ENCODE data around the gene TRPM6.
A peak's percentile ranks its signal among the peaks of the same experiment; 100 is the strongest.
"Not testable (repeated sequence)": the region's sequence is repeated elsewhere in the genome, so short reads cannot be mapped to it uniquely, and the experiment has no call there.

The TRPM6 gene

GRCh38 chr9:74858751-74859414, 28.8 kb downstream of the TRPM6 start:
- FAIRE-seq (no peak), DNase-seq (ENCODE audit: insufficient read length, low spot score) (no peak)

DNA sequence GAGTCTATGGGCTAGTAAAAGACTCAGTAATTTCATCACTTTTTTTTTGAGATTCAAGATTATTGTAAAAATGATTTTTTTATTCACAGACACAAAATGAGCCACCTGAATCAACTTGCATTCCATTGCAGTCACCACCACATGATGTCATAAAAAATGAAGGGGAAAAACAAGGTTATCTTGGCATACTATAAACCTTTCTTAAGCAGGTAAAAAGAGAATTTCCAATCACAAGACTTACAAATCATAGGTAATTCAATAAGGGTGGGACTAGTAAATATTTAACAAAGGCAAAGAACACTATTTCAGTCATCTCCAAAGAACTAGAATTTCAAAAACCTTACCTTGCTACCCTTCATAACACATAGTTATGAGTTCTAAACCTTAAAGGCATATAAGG, 30.7 kb downstream of the TRPM6 start:
- FAIRE-seq (no peak), DNase-seq (ENCODE audit: insufficient read length, low spot score) (no peak)

DNA sequence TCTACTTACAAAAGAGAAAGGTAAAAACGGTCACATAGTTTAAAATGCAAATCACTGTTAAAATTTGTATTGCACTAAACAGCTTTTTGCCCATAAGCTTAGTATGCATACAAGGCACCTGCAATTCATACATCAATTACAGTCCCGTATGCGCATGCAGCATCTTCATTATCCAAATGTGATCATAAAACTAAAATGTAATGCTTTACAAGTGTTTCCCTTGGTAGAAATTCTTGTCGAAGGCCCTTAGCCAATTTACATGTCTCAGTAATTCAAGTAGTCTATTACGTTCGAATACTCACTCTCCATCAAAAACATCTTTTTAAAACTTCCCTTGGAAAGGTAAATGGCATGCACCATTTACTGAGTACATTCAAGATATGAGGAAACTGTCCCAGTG, 32.6 kb downstream of the TRPM6 start:
- DNase-seq (ENCODE audit: insufficient read length, low spot score) (no peak), FAIRE-seq (no peak)

- DNase-seq (ENCODE audit: insufficient read length, low spot score); FAIRE-seq: not testable (repeated sequence)
Measured at GRCh38 chr9:74853024-74853423, 34.7 kb downstream of the TRPM6 start.

DNA sequence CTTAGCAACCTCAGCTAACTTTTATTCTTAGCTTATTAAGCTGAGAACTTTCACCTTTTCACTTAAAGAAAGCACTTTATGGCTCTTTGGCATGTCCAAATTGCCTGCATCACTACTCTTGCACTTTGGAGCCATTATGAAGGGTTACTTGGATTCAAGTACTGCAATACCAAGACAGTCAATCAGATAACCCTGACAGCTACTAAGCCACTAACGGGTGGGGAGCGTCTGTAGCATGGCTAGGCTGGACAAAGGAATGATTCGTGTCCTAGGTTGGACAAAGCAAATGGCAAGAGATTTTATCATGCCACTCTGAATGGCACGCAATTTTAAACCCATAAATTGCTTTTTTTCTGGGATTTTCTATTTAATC, 39.6 kb downstream of the TRPM6 start:
- no peak for FAIRE-seq
- DNase-seq (ENCODE audit: insufficient read length, low spot score): no peak

DNA sequence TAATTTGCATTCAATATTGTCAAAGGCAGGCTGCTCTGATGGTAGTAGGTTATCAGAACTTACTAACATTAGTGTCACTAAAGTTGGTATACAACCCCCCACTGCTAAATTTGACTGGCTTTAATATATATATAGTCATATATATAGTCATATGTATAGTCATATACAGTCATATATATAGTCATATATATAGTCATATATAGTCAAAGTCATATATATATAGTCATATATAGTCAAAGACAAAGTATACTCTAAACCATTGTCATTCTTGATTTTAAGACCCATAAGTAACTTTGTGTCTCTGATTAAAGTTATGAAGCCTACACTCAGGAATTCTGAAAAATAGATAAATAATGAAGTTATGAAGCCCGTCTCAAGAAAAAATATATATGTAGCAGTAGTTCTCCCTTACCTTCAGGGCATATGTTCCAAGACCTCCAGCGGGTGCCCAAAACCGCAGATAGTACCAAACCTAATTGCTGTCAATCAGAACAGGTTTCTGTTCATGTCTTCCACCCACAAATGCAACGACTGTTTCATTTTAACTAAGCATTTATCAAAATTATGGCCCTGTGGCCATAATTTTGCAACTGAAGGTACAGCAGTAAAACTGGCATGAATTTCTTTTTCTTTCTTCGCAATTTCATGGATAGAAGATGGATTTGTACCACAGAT, 40.1 kb downstream of the TRPM6 start:
- FAIRE-seq: no peak
- no peak for DNase-seq (ENCODE audit: insufficient read length, low spot score)

GRCh38 chr9:74846766-74847165, 41.0 kb downstream of the TRPM6 start:
- no peak for DNase-seq (ENCODE audit: insufficient read length, low spot score)
- no peak for FAIRE-seq

DNA sequence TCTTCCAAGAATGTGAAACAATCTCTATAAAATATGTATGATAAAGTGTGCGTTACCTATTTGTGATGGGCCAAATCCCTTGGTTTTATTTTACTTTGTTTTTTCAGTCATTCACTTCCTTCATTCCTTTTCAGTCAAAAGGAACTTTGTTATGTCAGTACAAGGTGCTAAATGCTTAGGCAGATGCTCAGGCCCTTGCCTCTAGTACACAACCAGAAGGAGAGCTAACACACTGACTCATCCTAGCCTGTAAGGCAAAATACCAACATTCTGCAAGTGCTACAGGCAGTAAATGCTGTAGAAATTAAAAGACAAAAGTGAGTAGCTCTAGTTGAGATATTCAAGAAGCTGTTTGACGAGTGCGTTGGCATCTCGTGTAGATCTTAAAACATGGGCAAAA, 49.4 kb downstream of the TRPM6 start:
- FAIRE-seq (no peak), DNase-seq (ENCODE audit: insufficient read length, low spot score) (no peak)

GRCh38 chr9:74824654-74825053, 63.1 kb downstream of the TRPM6 start:
- no peak for FAIRE-seq

DNA sequence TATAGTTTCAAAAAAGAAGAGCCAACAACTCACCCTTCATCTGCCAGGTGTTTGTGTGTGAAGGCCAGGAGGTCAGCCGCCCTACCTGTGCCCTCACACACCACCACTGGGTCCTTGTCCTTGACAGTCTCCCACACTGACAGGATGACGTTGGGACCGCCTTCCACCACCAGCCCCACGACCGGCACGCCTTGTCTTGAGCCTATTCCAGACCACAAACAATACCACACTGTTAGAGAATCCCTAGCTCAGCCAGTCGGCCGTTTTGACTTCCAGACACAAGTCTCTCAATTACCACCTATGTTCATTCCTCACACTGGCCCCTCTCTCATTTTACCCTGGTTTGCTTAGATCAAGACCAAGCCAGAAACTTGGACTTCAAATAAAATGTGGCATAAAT, 66.1 kb downstream of the TRPM6 start:
- FAIRE-seq: no peak
- no peak for DNase-seq (ENCODE audit: insufficient read length, low spot score)

More at GRCh38 chr9:74824654-74825053, 63.1 kb downstream of the TRPM6 start:
- DNase-seq (ENCODE audit: insufficient read length, low spot score): peak; percentile 5

DNA sequence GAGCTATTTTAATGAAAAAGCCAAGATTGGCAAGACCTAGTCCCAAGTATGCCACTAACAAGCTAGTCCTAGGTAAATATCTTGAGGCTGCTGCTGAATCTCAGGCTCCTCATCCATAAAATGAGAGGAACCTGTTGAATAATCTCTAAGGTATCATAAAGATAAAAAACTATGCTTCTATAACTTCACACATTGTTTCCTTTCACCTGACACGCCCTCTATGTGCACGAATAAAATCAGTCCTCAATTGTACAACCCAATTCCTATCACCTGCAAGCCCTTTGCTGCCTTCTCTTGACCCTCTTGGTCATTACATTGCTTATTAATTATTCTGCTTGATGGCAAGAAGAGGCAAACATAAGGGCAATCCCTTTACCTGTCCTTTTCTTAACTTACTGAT, 69.9 kb downstream of the TRPM6 start:
- FAIRE-seq (no peak), DNase-seq (ENCODE audit: insufficient read length, low spot score) (no peak)

GRCh38 chr9:74817281-74817810, 70.4 kb downstream of the TRPM6 start:
- no peak for FAIRE-seq
- no peak for DNase-seq (ENCODE audit: insufficient read length, low spot score)

DNA sequence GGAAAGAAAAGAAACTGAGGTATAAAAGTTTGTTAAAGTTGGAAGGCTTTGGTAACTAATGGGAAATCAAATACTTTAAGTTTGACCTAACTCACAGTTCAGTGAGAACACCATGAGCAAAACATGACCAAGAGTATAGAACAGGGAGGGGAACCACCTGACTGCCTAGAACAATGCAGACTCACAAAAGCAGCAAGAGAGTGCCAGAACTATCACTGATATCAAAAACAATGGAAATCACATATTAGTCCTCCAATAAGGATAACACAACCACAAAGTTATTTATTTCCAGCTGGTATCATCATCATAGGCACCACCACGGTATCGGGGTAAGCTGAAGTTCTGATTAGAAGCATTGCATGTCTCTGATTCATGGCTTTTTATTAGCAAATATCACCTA, 77.5 kb downstream of the TRPM6 start:
- DNase-seq (ENCODE audit: insufficient read length, low spot score) (no peak), FAIRE-seq (no peak)

DNA sequence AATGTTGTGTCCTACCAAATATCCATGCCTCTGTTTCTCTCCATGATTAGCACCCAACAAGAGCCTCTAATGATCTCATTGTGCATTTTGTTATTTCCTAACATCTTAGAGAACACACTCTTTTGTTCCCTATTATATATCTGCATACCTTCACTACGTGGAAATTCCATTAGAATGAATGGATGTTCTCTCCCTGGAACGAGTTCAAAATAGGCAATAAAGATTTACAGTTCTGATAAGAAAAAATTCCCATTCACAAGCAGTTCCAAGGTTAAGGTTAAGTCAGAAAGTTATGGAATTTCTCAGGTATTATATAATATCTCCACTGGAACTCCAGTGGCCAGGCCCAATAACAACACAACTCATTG, 83.7 kb downstream of the TRPM6 start:
- FAIRE-seq: no peak
- no peak for DNase-seq (ENCODE audit: insufficient read length, low spot score)

GRCh38 chr9:74803376-74804017, 84.2 kb downstream of the TRPM6 start:
- DNase-seq (ENCODE audit: insufficient read length, low spot score) (no peak), FAIRE-seq (no peak)

DNA sequence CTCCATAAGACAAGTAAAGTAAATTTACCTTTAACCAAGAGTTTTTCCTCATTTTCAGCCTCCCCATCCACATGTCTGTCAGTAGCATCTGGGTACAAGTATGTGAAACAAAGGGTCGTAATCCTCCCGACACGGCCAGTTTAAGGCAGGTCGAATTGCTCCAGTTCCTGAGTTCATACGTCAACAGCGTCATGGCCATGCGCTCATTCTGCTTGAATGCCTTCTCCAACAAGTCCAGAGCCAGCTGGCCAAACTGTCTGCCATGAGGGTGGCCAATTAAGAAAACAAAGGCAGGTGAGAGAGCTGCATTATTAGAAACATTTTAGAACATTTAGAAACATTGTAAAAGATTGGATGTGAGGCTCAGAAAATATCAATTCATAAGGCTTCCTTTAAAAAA, 87.5 kb downstream of the TRPM6 start:
- no peak for DNase-seq (ENCODE audit: insufficient read length, low spot score)
- FAIRE-seq: no peak

- FAIRE-seq (no peak), DNase-seq (ENCODE audit: insufficient read length, low spot score) (no peak)
Measured at GRCh38 chr9:74795803-74796202, 91.9 kb downstream of the TRPM6 start.

DNA sequence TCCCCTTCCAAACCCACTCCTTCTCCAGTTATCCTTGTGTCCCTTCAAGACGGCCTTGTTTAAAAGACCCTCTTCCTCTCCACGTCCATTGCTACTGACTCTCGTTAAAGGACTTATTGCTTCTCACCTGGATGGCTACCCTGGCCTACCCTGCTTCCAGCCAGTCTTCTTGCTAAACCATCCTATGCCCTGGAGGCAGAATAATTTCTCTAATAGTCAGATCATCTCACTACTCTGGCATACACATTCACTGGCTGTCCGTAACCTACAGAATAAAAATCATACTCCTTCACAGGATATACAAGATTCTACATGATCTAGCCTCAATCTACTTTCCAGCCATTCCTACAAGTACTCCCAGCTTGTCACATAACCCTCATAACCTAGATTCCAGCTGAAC, 92.6 kb downstream of the TRPM6 start:
- no peak for DNase-seq (ENCODE audit: insufficient read length, low spot score)
- no peak for FAIRE-seq

GRCh38 chr9:74784506-74784905, 103.2 kb downstream of the TRPM6 start:
- DNase-seq (ENCODE audit: insufficient read length, low spot score) (no peak), FAIRE-seq (no peak)

DNA sequence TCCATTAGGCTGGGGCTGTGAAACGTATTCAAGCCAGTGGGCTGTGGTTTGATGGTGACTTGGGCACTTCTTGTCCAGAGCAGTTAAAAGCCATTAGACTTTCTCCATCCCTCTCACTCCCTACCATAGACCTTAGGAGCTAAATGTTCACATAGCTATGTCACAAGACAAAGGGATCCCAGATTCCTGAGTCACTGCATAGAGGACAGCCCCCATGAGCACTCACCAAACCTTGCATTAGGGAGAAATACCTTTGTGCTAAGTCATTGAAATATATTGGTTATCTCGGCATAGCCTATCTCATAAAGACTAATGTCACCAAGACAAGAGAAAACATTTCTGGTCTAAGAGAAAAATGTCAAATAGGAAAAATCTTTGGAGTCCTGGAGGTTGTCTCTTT, 104.3 kb downstream of the TRPM6 start:
- peak; percentile 23 for DNase-seq (ENCODE audit: insufficient read length, low spot score)
- peak; percentile 9 for FAIRE-seq

DNA sequence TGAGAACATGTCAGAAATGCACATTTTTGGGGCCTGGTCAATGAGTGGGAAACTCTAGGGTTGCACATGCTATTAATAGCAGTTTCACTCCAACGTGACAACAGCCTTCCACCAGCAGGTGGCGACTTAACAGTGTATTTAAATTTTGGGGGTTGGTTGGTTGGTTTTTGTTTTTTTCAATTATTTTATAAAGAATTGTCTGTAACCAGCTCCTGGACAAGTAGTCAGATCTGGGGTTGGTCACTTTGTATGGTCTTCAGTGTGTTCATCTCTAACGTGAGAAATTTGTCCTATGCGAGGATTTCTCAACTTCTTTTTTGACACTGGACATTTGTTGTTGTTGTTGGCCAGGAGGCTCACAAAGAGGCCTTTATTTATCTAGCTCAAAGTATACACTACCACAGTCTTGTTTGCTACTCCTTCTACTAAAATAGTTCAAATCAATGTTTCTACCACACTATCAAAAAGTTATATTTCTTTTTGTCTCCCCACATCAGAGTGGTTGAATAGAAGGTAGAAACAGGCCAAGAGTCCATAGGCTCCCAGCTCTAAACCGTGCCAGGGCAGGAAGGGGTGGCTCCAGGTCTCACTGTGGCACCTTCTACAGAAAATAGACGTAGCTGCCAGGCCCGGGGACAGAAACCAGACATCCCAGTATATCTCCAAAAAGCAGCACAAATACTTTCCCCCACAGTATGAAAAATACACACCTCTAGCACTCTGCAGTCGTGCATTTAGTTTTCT, 110.4 kb downstream of the TRPM6 start:
- FAIRE-seq (no peak), DNase-seq (ENCODE audit: insufficient read length, low spot score) (peak; percentile 28)
